MM.1S (cell line): ENCODE data around the gene RHPN2.
"Not testable (repeated sequence)": the region's sequence is repeated elsewhere in the genome, so short reads cannot be mapped to it uniquely, and the experiment has no call there.

Source experiments
- DNase-seq: peaks from one replicate; pipeline ENCODE4 v3.0.0-alpha.2; 2015
- H2AFZ ChIP-seq: fragments of 300-600 bp; sonication (generic); 2 replicates; pipeline ENCODE4 v1.6.0; 2016; ENCODE audit warnings: antibody characterized with exemption, low read length
- H3F3A ChIP-seq: fragments of 300-600 bp; sonication (generic); 2 replicates; pipeline ENCODE4 v1.6.1; 2016; ENCODE audit warnings: mild to moderate bottlenecking, antibody characterized with exemption, low read length, moderate library complexity, mixed read lengths; ENCODE audit not compliant: insufficient read depth
- H3K27ac ChIP-seq: fragments of 300-600 bp; sonication (generic); 2 replicates; pipeline ENCODE4 v1.5.1; 2016; ENCODE audit warnings: mild to moderate bottlenecking, low read length
- H3K27me3 ChIP-seq: fragments of 300-600 bp; sonication (generic); replicated peaks from 2 replicates; pipeline ENCODE4 v1.6.0; 2016; ENCODE audit warnings: low read length; ENCODE audit not compliant: insufficient read depth
- H3K36me3 ChIP-seq: fragments of 300-600 bp; sonication (generic); replicated peaks from 2 replicates; pipeline ENCODE4 v1.6.1; 2016; ENCODE audit warnings: mild to moderate bottlenecking, low read length, mixed read lengths; ENCODE audit not compliant: insufficient read depth
- H3K4me1 ChIP-seq: fragments of 300-600 bp; sonication (generic); 2 replicates; pipeline ENCODE4 v1.6.1; 2016; ENCODE audit warnings: low read length, mixed read lengths
- H3K4me2 ChIP-seq: fragments of 300-600 bp; sonication (generic); 2 replicates; pipeline ENCODE4 v1.6.0; 2016; ENCODE audit warnings: low read depth, low read length
- H3K4me3 ChIP-seq: fragments of 300-600 bp; sonication (generic); 2 replicates; pipeline ENCODE4 v1.5.1; 2016; ENCODE audit warnings: low read length, mixed read lengths
- H3K79me2 ChIP-seq: fragments of 300-600 bp; sonication (generic); 2 replicates; pipeline ENCODE4 v1.6.1; 2016; ENCODE audit warnings: mixed run types, low read length, mixed read lengths
- H3K9ac ChIP-seq: fragments of 300-600 bp; sonication (generic); 2 replicates; pipeline ENCODE4 v1.6.1; 2016; ENCODE audit warnings: low read length, mixed read lengths
- H3K9me2 ChIP-seq: fragments of 300-600 bp; sonication (generic); replicated peaks from 2 replicates; pipeline ENCODE4 v1.6.1; 2016; ENCODE audit warnings: mild to moderate bottlenecking, low read length, mixed read lengths; ENCODE audit not compliant: insufficient read depth
- H3K9me3 ChIP-seq: fragments of 300-600 bp; sonication (generic); replicated peaks from 2 replicates; pipeline ENCODE4 v1.6.1; 2016; ENCODE audit warnings: mild to moderate bottlenecking, low read length, mixed read lengths; ENCODE audit not compliant: insufficient read depth
- H4K20me1 ChIP-seq: fragments of 300-600 bp; sonication (generic); 2 replicates; pipeline ENCODE4 v1.6.1; 2016; ENCODE audit warnings: mild to moderate bottlenecking, low read length, moderate library complexity, mixed read lengths; ENCODE audit not compliant: insufficient read depth
- CTCF ChIP-seq: fragments of 300-600 bp; sonication (generic); IDR thresholded peaks from 2 replicates; pipeline ENCODE4 v1.5.1; 2016; ENCODE audit warnings: antibody characterized with exemption, low read length, mixed read lengths
- EZH2 ChIP-seq: fragments of 300-600 bp; sonication (generic); optimal IDR thresholded peaks from 2 replicates; pipeline ENCODE3; 2017; ENCODE audit warnings: low read depth, mild to moderate bottlenecking, antibody characterized with exemption, low read length, mixed read lengths
- EZH2phosphoT487 ChIP-seq: fragments of 300-600 bp; sonication (generic); IDR thresholded peaks from 2 replicates; pipeline ENCODE4 v1.6.1; 2018; ENCODE audit warnings: antibody characterized with exemption, low read length

The RHPN2 gene

GRCh38 chr19:33024398-33024797 is 40.3 kb downstream of the RHPN2 start:
- Histone ChIP-seq H3K9me2 (no peaks in the 10 kb centered on the region), H3K4me2 (no peak overlapping the region), H3K79me2 (no peaks in the 10 kb centered on the region), H3K4me1 (no peaks in the 10 kb centered on the region), H3K36me3 (no peaks in the 10 kb centered on the region), H3K4me3 (no peak overlapping the region), H4K20me1 (no peaks in the 10 kb centered on the region), H3K27me3 (no peaks in the 10 kb centered on the region), H3F3A (no peaks in the 10 kb centered on the region), H3K27ac (no peak overlapping the region), H2AFZ (no peak overlapping the region), H3K9ac (no peak overlapping the region), H3K9me3 (no peaks in the 10 kb centered on the region)
- DNase-seq = no peak
- no peak for TF ChIP-seq EZH2
- no peak for TF ChIP-seq EZH2phosphoT487
- TF ChIP-seq CTCF = no peak

GRCh38 chr19:33022472-33023116 is 42.1 kb downstream of the RHPN2 start:
- no peaks in the 10 kb centered on the region for H3K4me1 ChIP-seq
- no peaks in the 10 kb centered on the region for H3K27me3 ChIP-seq
- no peaks in the 10 kb centered on the region for H3K79me2 ChIP-seq
- no peak for TF ChIP-seq EZH2phosphoT487
- TF ChIP-seq EZH2 = no peak
- no peak overlapping the region for H2AFZ ChIP-seq
- no peaks in the 10 kb centered on the region for H3K9me3 ChIP-seq
- DNase-seq = no peak
- H4K20me1 ChIP-seq = no peaks in the 10 kb centered on the region
- H3K9ac ChIP-seq = no peak overlapping the region
- no peaks in the 10 kb centered on the region for H3K9me2 ChIP-seq
- no peak overlapping the region for H3K27ac ChIP-seq
- no peaks in the 10 kb centered on the region for H3F3A ChIP-seq
- no peak overlapping the region for H3K4me2 ChIP-seq
- H3K36me3 ChIP-seq = no peaks in the 10 kb centered on the region
- H3K4me3 ChIP-seq = no peak overlapping the region

- not testable (repeated sequence) for H3K4me3 ChIP-seq, H2AFZ ChIP-seq, H3K79me2 ChIP-seq, H3K27ac ChIP-seq, H3K4me1 ChIP-seq, H3K4me2 ChIP-seq, H3F3A ChIP-seq, H4K20me1 ChIP-seq, H3K36me3 ChIP-seq, DNase-seq, H3K9me3 ChIP-seq, H3K9ac ChIP-seq, H3K27me3 ChIP-seq, H3K9me2 ChIP-seq
These were observed 53.8 kb downstream of the RHPN2 start for GRCh38 chr19:33010891-33011290.

- no peaks in the 10 kb centered on the region for H3K9me3 ChIP-seq
- DNase-seq = no peak
- H3K4me3 ChIP-seq = no peak overlapping the region
- no peaks in the 10 kb centered on the region for H3K36me3 ChIP-seq
- no peaks in the 10 kb centered on the region for H3K9me2 ChIP-seq
- H3F3A ChIP-seq = no peaks in the 10 kb centered on the region
- H3K4me2 ChIP-seq = no peak overlapping the region
- H3K27ac ChIP-seq = no peak overlapping the region
- H2AFZ ChIP-seq = no peak overlapping the region
- no peaks in the 10 kb centered on the region for H4K20me1 ChIP-seq
- H3K79me2 ChIP-seq = no peaks in the 10 kb centered on the region
- no peaks in the 10 kb centered on the region for H3K27me3 ChIP-seq
- no peak overlapping the region for H3K9ac ChIP-seq
- no peaks in the 10 kb centered on the region for H3K4me1 ChIP-seq
- no peak for TF ChIP-seq CTCF
- TF ChIP-seq EZH2 = no peak
- TF ChIP-seq EZH2phosphoT487 = no peak
These were observed 56.0 kb downstream of the RHPN2 start for GRCh38 chr19:33008738-33009137.
